ENCODE data around the gene FBXW9. TPM values are rescaled to one million over a fixed set of nuclear protein-coding genes. Genes with fewer than 3 reads are reported as not detected.

FBXW9 gene
- total and polyA plus RNA-seq, 2 of the 4 experiments (the other 2 are of a cell fraction): 9.5 to 14.2 TPM

GRCh38 chr19:12692960-12693359, 3.5 kb downstream of the FBXW9 start:
- no peaks in the 10 kb centered on the region; the same call in 1 of the 2 replicates for H3K9me1 ChIP-seq (ENCODE audit: insufficient read depth, low read length)
- H2AFZ ChIP-seq (replicated peaks; ENCODE audit: low read length, poor library complexity): no peak overlapping the region
- H3K23ac ChIP-seq (ENCODE audit: low read depth, low read length): no peak overlapping the region
- H4K91ac ChIP-seq (ENCODE audit: insufficient read depth, low read depth, low read length): no peak overlapping the region
- no peak overlapping the region for H2BK5ac ChIP-seq (ENCODE audit: low read depth, low read length, poor library complexity, severe bottlenecking)
- no peaks in the 10 kb centered on the region for H3K9me3 ChIP-seq (ENCODE audit: control insufficient read depth, insufficient read depth, low read length)
- 100% methylated on average over 1 of the region's 5 CpGs; no CpG with 5 or more reads in 1 of the 2 experiments for WGBS, 2 experiments (ENCODE audit: extremely low coverage in 2 of 2, insufficient read length in 1 of 2)
- peaks cover 2% of the 10 kb centered on the region; the same call in 1 of the 2 replicates for H3K36me3 ChIP-seq (ENCODE audit: control insufficient read depth, insufficient read depth, low read length)
- DNase-seq (no peak), ATAC-seq (ENCODE audit: low read depth) (no peak)
- no peak overlapping the region for H2AK9ac ChIP-seq (replicated peaks; ENCODE audit: low read depth, low read length, poor library complexity)
- no peak overlapping the region for H2BK20ac ChIP-seq (ENCODE audit: low read depth, low read length)
- in situ Hi-C loops (cut with MboI; ENCODE audit: low sequenced_read_pairs): no loop called here
- no peak overlapping the region for H2AK5ac ChIP-seq (ENCODE audit: low read depth, low read length)
- no peak overlapping the region for H4K8ac ChIP-seq (ENCODE audit: low read depth in 2 of 2, low read length in 2 of 2)
- intact Hi-C loops (cut with micrococcal nuclease): no loop called here
- no peak overlapping the region for H3K27ac ChIP-seq (ENCODE audit: insufficient read depth, low read length)
- no peaks in the 10 kb centered on the region; the same call in 1 of the 2 replicates for H4K20me1 ChIP-seq (ENCODE audit: insufficient read depth, low read length)
- H4K5ac ChIP-seq (ENCODE audit: low read depth, low read length): no peak overlapping the region
- H3K4me1 ChIP-seq (ENCODE audit: control insufficient read depth, insufficient read depth, low read length): peaks cover 2% of the 10 kb centered on the region; the same call in 1 of the 2 replicates
- no peak overlapping the region for H3K4me2 ChIP-seq (ENCODE audit: low read depth, low read length)
- H2BK15ac ChIP-seq (ENCODE audit: low read depth, low read length): no peak overlapping the region
- no peaks in the 10 kb centered on the region for H3K27me3 ChIP-seq (ENCODE audit: control insufficient read depth, insufficient read depth, low read length)
- no peak overlapping the region for H3K4me3 ChIP-seq (ENCODE audit: insufficient read depth, low read depth, low read length)
- POLR2A ChIA-PET (ENCODE audit: unreplicated experiment): no interaction called here
- H3K79me1 ChIP-seq (ENCODE audit: low read depth in 1 of 2, low read length in 2 of 2): peaks cover 7 to 27% of the 10 kb centered on the region in 2 experiments
- no peak overlapping the region for H3K4ac ChIP-seq (ENCODE audit: low read depth, low read length)
- H3K56ac ChIP-seq (ENCODE audit: extremely low read depth, insufficient read depth, low read length): no peak overlapping the region
- H3K18ac ChIP-seq (ENCODE audit: low read depth, low read length): no peak overlapping the region
- H3K14ac ChIP-seq (replicated peaks; ENCODE audit: low read depth, low read length): no peak overlapping the region
- BruUV-seq (replicated peaks): no TSS peak
- no peak overlapping the region for H3K9ac ChIP-seq (ENCODE audit: low read depth, low read length)
- CTCF ChIA-PET: no interaction called here
- dilution Hi-C loops (cut with HindIII; ENCODE audit: low sequenced_read_pairs, unreplicated experiment): no loop called here
- no peak overlapping the region for H2BK120ac ChIP-seq (ENCODE audit: low read depth, low read length)
- no peak for TF ChIP-seq CEBPB (IDR thresholded peaks at IDR 0.05; ENCODE audit: low read depth, low read length)
- TF ChIP-seq USF2 (IDR thresholded peaks at IDR 0.05; ENCODE audit: low read depth, low read length): no peak
- TF ChIP-seq NFE2L2 (IDR thresholded peaks at IDR 0.05; ENCODE audit: low read depth, low read length): no peak
- no peak for TF ChIP-seq BHLHE40 (IDR thresholded peaks at IDR 0.05; ENCODE audit: low read depth, low read length)
- TF ChIP-seq RAD21 (IDR thresholded peaks at IDR 0.05; ENCODE audit: low read length): no peak
- TF ChIP-seq MXI1 (IDR thresholded peaks at IDR 0.05; ENCODE audit: borderline replicate concordance, low read depth, low read length): no peak
- TF ChIP-seq RCOR1 (IDR thresholded peaks at IDR 0.05; ENCODE audit: insufficient replicate concordance, low read length): no peak
- no peak for TF ChIP-seq MAZ (IDR thresholded peaks at IDR 0.05; ENCODE audit: borderline replicate concordance, low read depth, low read length)
- no peak for TF ChIP-seq SMC3 (IDR thresholded peaks at IDR 0.05; ENCODE audit: low read depth, low read length)
- TF ChIP-seq MAFK (IDR thresholded peaks at IDR 0.05; ENCODE audit: low read depth, low read length): no peak
- TF ChIP-seq POLR2A (IDR thresholded peaks at IDR 0.05; ENCODE audit: low read depth, low read length): no peak
- TF ChIP-seq RFX5 (IDR thresholded peaks at IDR 0.05; ENCODE audit: low read depth, low read length): no peak
- TF ChIP-seq FOS (IDR thresholded peaks at IDR 0.05; ENCODE audit: low read depth, low read length): no peak

Measured in IMR-90 (cell line).